NCI-H1417 treated with DMSO at 0.1 percent for 48 hours (cell line): Measurements from ENCODE around the gene ATE1.
"Not testable (repeated sequence)": the region's sequence is repeated elsewhere in the genome, so short reads cannot be mapped to it uniquely, and the experiment has no call there.

Experiments
- DNase-seq: peaks from one replicate; lab custom pipeline; 2025; lab: John Stamatoyannopoulos, UW

The ATE1 gene

DNA sequence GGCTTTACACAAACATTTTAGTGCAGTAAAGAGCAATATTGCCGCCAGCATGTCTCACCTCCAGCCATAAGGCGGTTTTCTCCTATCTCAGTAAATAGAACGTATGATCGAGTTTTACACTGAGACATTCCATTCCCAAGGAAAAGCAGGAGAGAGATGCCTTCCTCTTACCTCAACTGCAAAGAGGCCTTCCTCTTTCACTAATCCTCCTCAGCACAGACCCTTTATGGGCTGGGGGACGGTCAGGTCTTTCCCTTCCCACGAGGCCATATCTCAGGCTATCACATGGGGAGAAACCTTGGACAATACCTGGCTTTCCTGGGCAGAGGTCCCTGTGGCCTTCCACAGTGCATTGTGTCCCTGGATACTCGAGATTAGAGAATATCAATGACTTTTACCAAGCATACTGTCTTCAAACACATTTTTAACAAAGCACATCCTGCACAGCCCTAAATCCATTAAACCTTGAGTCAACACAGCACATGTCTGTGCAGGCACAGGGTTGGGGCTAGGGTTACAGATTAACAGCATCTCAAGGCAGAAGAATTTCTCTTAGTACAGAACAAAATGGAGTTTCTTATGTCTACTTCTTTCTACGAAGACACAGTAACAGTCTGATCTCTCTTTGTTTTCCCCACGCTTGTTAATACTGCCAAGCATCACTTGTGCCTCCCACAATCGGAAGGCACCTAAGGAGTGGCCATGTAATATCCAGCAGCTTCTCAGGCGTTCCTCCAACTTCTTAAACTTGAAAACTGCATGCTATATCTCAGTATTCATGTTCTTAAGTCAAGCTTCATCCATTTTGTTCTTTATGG, 2.6 kb upstream of the ATE1 start:
- DNase-seq = not testable (repeated sequence)

DNA sequence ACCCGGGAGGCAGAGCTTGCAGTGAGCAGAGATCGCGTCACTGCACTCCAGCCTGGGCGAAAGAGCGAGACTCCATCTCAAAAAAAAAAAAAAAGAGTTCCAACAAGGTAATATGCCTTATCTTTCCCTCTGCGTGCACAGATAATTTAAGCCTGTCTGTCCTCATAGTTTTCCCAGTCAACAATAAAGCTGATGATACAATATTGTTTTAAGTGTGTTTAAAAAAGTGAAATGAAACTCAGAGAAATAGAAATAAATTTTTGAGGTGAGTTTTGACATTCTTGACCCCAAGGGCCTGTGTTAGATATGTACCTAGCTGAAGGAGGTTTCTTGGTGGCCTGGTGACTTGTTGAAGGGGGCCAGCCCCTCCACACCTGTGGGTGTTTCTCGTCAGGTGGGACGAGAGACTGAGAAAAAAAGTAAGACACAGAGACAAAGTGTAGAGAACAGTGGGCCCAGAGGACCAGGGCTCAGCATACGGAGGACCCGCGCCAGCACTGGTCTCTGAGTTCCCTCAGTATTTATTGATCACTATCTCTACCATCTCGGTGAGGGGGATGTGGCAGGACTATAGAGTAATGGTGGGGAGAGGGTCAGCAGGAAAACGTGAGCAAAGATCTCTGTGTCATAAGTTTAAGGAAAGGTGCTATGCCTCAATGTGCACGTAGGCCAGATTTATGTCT, 1.9 kb upstream of the ATE1 start:
- DNase-seq = not testable (repeated sequence)

- no peak for DNase-seq
Observed at GRCh38 chr10:121928528-121928884, 675 bp upstream of the ATE1 start.

- no peak for DNase-seq
Observed at GRCh38 chr10:121927318-121927840, 452 bp downstream of the ATE1 start.

DNA sequence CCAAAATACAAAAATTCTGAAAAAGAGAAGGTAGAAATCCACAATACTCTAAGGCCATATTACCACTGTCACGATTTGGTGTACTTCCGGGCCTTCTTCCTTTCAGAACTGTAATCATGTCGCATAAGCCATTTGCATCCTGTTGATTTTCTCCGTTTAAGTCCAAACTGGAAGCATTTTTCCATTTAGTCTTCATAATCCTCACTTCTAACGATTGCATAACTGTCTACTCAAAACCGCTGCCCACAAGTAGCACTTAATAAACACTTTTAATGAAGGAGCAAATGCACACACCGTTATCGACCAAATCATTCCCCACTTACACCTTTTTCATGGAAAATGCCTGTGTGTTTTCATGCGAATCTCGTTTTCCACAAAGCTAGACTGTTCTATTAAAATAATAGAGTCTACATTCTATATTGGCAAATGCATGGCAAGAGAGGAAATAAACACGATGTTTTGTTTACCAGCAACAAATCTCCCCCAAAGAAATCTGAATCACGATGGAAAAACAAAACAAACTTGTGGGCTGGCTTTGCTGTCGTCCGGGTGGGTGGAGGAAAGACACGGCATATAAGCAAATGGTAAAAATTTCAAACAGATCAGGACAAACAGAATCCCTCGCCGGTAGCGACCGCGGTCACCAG, 1.0 kb downstream of the ATE1 start:
- no peak for DNase-seq

DNA sequence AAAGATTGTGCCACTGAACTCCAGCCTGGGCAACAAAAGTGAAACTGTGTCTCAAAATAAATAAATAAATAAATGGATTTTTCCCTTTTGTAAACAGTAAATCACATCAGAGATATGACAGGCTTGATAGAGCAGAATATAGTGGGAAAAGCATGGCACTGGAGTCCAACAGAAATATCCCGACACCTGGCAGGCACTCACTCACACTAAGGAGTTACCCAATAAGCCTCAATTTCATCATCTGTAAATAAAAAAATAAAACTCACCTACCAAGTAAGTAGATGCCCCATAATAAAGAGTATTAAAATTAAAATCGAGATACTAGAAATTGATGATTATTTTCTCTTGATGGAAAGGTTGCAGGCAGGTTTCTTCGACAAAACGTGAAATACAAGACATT, 1.7 kb downstream of the ATE1 start:
- no peak for DNase-seq

- DNase-seq = no peak
Observed at GRCh38 chr10:121921238-121921931, 6.4 kb downstream of the ATE1 start.

- DNase-seq = no peak
Observed at GRCh38 chr10:121919666-121920065, 8.2 kb downstream of the ATE1 start.

- DNase-seq = not testable (repeated sequence)
Observed at GRCh38 chr10:121918800-121919199, 9.0 kb downstream of the ATE1 start.

DNA sequence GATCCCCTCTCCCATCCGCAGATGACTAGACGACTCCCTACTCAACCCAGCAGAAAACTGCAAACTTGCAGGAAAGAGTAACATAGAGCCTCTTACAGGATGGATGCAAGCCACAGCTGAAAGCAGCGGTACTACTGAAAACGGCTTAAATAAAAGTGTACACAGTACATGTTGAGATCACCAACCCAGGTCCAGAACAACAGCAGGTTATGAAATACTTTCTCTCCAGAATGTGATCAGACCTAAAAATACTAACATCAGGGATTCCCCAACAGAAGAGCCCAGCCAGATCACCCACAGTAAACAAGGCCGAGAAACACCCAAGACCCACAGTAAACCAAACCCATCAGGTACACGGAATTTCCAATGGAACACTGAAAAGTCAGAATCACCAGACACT, 13.2 kb downstream of the ATE1 start:
- no peak for DNase-seq

GRCh38 chr10:121911421-121911697, 16.5 kb downstream of the ATE1 start:
- DNase-seq = no peak

DNA sequence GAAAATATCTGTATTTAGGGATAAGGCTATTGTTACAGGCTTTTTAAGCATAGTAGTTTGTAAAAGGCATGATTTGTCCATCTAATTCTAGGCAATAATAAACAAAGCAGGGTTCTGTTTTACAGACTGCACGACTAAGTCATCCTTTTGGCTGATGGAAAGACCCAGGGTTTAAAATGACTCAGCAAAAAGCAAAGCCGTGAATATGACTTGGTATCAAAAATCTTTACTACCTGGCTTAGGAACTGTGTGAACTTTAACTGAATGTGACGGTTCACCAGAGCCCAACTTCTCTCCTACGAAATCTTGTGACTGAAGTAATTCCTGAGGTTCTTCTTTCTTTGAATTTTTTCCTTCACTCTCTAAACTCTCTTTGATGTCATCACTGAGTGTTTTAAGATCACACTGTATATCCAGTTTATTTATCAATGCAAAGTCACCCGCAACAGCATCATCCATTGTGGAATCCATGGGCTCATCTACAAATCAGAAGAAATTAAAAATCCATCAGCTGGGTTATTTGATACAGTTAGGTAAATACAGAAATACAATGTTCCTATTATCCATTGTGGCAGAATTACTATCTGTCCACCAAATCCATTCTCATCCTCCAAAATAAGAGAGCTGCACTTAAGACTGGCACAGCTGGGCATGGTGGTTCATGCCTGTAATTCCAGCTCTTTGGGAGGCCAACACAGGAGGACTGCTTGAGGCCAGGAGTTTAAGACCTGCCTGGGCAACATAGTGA, 17.0 kb downstream of the ATE1 start:
- no peak for DNase-seq

DNA sequence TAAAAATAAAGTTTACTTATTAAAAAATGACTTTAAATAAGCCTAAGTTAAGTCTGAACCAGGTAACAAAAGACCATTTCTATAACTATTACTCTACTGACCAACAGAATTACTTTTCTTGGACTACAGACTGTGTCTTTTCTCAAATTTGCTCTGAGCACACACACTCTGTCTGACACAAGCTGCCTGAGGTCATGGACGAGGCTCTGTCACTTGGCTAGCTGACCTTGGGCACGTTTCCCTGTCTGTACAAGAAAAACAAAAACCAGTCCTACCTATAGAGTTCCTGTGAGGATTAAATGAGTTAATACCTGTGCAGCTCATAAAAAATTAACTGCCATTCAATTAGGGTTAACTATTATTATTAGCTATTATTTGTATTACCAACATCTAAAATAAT, 22.9 kb downstream of the ATE1 start:
- DNase-seq = no peak

GRCh38 chr10:121900443-121901174, 27.2 kb downstream of the ATE1 start:
- peak; percentile 8 for DNase-seq

DNA sequence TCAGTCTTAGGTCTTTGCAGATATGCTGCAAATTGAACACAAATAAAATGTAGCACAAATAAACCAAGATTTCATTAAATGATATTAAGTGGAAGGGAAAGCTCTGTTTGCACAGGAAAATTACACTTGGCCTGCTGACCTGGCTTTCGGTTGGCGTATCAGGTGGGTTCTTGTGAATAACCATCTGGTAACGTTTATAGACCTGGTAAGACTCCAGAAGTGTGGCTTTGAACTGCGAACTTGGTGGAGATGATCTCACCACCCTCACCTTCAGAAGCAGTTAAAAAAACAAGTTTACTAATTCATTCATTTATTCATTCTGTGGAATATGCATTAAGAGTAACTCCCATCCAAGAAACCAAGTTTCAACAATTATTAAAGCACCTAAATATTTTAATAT, 28.1 kb downstream of the ATE1 start:
- DNase-seq = no peak

DNA sequence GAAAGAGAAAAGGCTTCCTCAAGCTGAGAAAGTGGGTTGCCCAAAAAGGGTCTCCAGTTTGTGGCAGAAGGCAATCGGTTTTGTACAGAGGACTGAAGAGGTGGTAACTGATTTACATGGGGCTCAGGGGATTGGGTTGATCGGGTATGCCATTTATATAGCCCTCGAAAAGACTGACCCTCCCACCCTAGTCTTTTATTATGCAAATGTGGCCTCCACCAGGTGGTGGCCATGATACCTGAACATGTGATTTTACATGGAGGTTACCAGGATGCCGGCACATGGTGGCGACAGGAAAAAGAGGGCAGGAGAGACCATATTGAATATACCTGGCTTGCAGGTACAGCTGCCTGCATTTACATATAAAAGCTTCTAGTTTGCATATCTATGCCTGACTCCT, 36.7 kb downstream of the ATE1 start:
- DNase-seq = no peak

GRCh38 chr10:121889212-121889611, 38.6 kb downstream of the ATE1 start:
- no peak for DNase-seq

DNA sequence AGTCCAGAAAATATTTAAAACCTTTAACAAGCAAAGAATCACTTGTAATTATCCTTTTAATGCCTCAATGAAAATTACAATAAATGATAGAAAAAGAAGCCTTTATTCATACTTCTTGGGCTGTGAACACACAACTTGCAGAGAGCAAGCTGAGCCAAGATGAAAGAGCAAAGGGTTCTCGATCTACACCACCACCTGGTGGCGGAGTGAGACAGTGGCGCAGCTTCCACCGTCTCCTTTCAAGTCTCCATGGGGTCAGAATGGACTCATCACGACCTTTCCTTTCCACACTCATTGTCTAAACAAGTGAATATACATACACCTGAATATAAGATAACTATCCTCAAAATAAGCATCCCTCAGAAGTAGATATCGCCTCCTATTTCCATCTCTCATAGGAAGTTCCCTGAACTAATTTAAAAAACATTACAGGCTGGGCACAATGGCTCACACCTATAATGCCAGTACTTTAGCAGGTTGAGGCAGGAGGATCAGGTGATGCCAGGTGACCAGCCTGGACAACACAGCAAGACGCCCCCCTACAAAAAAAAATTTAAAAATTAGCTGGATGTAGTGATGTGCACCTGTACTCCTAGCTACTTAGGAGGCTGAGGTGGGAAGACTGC, 40.7 kb downstream of the ATE1 start:
- no peak for DNase-seq

GRCh38 chr10:121886181-121886580, 41.6 kb downstream of the ATE1 start:
- no peak for DNase-seq

GRCh38 chr10:121880895-121881294, 46.9 kb downstream of the ATE1 start:
- DNase-seq = no peak

DNA sequence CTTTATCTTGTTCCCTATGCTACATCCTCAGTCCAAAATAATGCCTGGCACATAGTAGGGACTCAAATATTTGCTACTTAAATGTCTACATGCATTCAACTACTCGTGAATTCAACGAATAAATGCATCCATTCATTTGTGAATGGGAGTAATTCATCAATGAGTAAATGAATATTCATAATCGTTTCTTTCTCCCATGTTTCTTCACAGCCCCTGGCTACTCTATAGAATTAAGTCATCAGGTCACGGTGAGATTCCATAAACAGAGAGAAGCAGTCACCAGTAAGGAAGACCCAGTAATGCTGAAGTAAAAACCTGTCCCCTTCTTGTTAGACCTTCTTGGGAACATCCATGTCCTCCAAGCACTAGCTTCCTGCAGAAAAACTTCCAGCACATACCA, 48.4 kb downstream of the ATE1 start:
- DNase-seq = no peak
